ENCODE results near the gene SNRPA1.

SNRPA1 gene

DNA sequence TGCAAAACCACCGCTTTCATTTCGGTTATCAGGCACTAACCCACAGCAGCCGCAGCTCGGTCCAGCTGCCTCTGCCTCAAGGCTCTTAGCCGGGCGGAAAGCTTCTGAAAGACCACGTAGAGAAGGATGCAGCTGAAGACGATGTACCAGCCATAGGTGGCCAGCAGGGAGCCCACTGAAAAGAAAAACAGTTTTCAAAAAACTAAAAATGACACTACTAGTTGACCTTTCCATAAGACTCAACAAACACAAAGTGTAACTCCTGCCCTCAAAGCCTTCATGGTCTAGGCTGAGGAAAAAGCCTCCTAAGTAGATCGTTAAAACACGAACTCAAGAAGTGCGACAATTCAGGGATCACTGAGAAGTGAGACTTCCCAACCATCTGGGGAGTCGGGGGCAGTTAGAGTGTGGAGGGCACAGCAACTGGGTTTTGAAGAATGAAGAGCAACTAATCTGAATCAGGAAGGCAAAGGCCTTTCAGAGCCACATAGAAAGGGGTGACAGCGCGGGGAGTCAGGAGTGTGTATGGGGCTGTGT lies 18.5 kb downstream of the SNRPA1 start:
- H3K4me3 ChIP-seq (ENCODE audit: low read depth, low read length): peak overlapping the region; percentile 97

DNA sequence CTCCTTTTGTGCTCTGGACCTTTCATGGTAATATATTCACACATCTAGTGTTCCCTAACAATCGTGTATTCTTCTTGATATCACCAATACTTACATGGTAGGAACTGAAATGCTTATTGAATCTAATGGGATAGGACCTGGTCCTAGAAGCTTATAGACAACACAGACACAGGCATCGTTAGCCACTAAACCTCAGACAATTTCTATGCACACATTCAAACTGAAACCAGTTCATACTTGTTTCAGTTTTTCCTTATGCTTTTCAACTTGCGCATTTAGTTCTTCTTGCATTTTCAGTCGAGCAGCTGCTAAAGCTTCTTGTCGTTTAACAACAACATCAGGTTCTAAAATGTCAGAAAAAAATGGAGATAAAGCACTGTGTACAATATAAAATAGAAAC lies 20.0 kb downstream of the SNRPA1 start:
- TF ChIP-seq, protein P1, sequence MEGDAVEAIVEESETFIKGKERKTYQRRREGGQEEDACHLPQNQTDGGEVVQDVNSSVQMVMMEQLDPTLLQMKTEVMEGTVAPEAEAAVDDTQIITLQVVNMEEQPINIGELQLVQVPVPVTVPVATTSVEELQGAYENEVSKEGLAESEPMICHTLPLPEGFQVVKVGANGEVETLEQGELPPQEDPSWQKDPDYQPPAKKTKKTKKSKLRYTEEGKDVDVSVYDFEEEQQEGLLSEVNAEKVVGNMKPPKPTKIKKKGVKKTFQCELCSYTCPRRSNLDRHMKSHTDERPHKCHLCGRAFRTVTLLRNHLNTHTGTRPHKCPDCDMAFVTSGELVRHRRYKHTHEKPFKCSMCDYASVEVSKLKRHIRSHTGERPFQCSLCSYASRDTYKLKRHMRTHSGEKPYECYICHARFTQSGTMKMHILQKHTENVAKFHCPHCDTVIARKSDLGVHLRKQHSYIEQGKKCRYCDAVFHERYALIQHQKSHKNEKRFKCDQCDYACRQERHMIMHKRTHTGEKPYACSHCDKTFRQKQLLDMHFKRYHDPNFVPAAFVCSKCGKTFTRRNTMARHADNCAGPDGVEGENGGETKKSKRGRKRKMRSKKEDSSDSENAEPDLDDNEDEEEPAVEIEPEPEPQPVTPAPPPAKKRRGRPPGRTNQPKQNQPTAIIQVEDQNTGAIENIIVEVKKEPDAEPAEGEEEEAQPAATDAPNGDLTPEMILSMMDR (IDR thresholded peaks at IDR 0.05; ENCODE audit: borderline replicate concordance, insufficient read depth, low read depth, low read length): no peak
- no peak overlapping the region for H3K4me3 ChIP-seq (ENCODE audit: low read depth, low read length)

More for the DNA sequence above, 18.5 kb downstream of the SNRPA1 start:
- TF ChIP-seq, protein P1 (IDR thresholded peaks at IDR 0.05; ENCODE audit: borderline replicate concordance, insufficient read depth, low read depth, low read length): peak; percentile 47; the same call in 1 of the 2 replicates

DNA sequence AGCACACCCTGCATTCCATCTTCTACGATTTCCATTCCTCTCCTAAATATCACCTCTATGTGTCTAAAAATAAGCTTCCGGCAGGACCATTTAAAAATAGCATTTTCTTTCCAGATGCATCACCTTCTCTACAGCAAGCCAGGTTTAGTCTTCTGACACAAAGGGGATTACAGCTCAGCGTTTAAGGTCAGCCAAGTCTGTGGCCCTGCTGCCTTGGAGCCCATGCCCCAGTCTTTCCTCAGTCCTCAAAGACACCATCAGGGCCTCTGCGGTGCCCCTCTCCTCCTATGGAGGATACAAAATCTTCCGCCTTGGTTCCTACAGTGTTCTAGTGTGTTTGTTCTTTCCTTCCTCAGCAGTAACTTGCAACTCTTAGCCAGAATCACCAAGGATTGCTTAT lies 21.5 kb downstream of the SNRPA1 start:
- TF ChIP-seq, protein P1 (IDR thresholded peaks at IDR 0.05; ENCODE audit: borderline replicate concordance, insufficient read depth, low read depth, low read length): no peak
- H3K4me3 ChIP-seq (ENCODE audit: low read depth, low read length): no peak overlapping the region

DNA sequence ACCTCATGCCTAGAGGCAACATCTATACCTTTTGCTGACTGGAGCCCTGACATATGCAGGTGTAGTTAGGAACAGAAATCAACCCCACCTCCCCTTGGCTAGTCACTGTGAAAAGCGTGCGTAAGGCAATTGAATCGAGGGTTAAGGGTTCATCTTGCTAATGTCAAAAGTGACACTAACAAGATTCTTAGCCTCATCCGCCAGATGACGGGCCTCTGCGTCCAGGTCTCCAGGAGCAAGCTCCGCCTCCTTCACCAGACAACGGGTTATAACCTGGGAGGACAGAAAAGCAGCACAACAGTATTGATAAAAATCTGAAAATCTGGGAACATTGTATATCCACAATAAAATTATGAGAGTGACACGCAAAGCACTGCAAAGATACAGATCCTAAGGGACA lies 22.5 kb downstream of the SNRPA1 start:
- TF ChIP-seq, protein P1 (IDR thresholded peaks at IDR 0.05; ENCODE audit: borderline replicate concordance, insufficient read depth, low read depth, low read length): no peak
- H3K4me3 ChIP-seq (ENCODE audit: low read depth, low read length): no peak overlapping the region

DNA sequence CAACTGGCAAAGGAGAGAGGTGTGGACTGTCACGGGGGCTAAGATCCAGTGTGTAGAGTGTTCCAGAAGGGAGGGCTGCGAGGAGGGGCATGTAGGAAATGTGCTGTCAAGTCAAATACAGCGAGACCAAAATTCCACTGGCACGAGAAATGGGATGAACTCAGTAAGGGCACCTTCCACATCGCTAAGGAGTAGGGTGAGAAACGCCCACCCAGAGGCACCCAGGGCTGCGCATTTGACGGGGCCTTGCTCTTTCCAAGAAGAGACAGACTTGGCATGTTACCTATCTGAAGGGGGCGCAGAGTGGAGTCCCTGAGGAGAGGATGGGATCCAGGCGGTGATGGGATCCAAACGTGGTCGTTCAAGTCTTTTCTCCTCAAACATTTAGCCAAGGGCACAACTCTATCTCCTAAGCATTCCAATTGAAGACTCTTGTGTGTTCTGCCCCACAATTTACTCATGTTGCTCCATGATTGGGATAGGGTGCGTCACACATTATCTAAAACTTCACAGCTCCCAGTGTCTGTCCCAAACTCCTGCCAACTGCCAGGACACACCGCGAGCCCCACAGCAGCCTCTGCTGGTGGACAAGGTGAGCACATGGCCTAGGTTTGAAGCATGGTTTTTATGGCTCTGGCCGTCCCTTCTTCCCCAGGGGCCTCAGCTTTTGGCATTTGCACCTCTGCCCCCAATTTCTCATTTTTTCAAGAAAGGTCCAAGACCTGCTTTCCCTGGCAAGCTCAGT lies 25.4 kb downstream of the SNRPA1 start:
- TF ChIP-seq, protein P1 (IDR thresholded peaks at IDR 0.05; ENCODE audit: borderline replicate concordance, insufficient read depth, low read depth, low read length): peak; percentile 46; the same call in 1 of the 2 replicates
- H3K4me3 ChIP-seq (ENCODE audit: low read depth, low read length): no peak overlapping the region

DNA sequence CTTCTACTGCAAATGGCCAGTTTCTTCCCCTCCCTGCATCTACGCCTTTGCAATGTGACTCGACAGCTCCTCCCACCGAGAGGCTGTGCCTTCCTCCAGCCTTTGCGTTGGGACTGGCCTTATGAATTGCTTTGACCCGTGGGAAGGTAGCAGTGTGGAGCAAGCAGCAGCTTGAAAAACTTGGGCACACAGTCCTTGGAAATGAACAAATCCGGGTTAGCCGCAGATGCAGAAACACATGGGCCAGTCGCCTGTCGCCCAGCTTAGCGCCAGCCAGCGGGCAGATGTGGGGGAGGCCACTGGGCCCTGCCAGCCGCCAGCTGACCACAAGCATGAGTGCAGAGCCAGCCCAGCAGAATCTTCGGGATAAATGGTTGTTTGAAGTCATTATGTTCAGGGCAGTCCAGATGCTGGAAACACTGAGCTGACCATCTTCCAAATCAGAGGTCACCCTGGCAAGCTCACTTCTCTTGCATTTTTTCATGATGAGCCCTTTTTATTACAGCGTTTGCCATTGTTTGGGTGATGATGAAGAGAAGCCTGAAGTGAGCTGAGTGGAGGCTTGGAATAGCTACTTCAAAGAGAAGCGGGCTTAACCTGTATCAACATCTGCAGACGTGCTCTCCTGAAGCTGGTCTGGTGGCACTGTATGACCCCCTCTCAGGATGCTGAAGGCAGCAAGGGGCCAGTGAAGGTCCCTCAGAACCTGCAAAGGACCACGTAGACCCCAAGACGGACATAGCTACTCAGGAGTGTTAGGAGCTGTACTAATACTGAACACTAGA lies 27.5 kb downstream of the SNRPA1 start:
- TF ChIP-seq, protein P1 (IDR thresholded peaks at IDR 0.05; ENCODE audit: borderline replicate concordance, insufficient read depth, low read depth, low read length): no peak
- no peak overlapping the region for H3K4me3 ChIP-seq (ENCODE audit: low read depth, low read length)
